DMS153 treated with DMSO at 0.1 percent for 48 hours (cell line): ENCODE results near the gene EEF1AKMT2.
"Not testable (repeated sequence)": the region's sequence is repeated elsewhere in the genome, so short reads cannot be mapped to it uniquely, and the experiment has no call there.

ENCODE experiments used
- DNase-seq: peaks from one replicate; lab custom pipeline; 2025; ENCODE audit not compliant: unreplicated experiment; lab: John Stamatoyannopoulos, UW

The EEF1AKMT2 gene

DNA sequence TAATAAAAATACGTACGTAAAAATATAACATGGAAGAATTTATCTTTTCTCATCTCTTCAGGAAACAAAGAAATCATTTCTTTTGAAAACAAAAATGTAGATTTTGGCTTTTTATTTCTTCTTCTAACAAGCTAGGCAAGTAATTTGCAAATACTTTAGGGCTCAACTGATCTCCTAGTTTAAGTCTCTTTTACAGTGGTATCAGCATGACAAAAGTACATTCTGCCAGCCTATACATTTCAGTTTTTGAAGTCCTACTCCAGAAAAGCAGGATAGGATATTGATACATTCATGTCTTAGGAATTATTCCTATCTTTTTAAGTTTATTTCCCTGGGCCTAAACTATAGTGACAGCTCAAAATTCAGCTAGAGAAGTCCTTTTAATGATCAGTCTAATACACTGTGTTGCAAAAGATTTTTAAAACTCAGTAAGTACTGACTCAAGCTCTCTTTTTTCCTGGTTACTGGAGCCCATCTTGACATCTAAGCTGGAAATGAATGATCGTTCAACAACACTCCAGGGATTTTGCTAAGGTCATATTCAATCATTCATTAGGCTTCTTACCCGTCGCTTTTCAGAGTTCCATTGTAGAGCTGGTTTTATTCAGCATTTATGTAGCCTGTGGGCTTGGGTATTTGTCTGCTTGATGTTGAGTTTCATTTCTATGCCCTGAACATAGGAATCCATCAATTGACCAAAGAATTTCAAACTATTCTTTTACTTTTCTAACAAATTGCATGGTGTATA lies 35.4 kb downstream of the EEF1AKMT2 start:
- no peak for DNase-seq

DNA sequence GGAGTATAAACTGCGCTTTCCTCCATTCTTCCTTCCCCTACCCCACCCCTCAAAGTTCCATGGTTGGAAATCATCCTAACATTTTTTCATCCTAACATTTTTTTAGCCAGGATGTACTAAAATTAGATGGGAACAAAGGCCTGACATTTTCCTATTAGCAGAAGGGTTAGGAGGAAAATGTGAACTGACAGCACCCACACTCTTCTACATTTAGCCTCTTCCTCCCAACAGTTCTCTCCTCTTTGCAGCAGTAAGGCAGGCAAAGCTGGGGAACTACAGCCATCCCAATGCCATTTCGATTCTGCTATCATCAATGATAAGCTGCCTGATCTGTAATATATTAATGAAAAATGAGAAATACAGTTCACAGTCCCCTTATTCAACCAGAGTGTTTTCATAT lies 36.1 kb downstream of the EEF1AKMT2 start:
- DNase-seq = no peak

DNA sequence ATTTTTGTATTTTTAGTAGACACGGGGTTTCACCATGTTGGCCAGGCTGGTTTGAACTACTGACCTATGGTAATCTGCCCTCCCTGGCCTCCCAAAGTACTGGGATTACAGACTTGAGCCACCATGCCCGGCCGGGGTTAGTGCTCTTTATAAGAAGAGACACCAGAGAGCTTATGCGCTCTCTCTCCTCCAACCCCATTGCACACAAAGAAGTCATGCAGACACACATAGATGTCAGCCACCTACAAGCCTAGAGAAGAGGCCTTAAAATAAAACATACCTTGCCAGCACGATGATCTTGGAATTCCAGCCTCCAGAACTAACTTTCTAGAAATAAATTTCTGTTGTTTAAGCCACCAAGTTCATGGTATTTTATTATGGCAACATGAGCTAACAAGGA lies 37.5 kb downstream of the EEF1AKMT2 start:
- no peak for DNase-seq

DNA sequence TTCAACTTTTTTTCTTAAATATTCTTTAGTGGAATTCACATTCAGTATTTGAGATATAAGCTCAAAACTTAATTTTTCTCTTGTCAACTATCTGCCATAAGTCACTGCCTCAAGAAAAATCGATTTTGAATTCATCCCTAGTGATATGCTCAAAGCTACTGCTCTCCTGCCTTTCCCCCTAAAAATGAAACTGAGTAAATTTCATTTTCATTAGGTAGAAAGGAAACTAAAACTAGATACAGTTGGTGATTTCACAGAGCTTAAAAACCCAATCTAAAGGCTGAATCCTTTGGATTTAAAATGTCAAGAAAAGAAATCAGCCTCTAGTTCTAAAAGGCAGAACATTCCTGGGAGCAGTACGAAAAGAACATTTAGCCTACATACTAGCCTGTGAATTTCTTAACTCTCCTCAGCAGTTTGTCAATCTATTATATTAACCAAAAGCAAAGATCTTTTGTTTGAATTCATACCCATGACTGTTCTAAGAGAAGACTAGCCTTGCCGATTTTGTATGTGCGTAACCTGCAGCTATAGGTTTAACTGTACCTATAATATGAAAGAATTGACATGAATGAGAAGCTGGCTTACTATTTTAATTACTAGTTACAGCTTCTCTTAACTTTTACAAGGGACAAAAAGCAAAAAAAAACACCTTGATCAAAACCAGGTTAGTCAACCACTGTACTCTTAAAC lies 42.6 kb downstream of the EEF1AKMT2 start:
- DNase-seq = no peak

DNA sequence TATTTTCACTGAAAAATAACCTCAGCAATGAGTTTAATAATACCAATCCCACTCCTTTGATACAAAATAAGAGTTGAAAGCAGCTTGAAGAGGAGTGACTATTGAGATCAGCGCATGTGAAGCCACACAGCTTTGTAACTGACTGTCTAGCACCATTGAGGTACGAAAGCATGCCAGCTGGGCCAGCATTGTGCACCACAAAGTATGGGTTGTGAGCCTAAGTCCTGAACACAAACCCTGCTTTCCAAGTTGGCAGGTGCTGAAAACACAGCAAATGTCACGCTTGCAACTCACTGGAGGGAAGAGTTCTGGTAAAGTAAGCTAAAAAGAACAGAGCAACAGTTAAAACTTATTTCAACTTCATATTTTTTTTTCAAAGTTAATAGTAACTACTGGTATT lies 43.5 kb downstream of the EEF1AKMT2 start:
- no peak for DNase-seq

DNA sequence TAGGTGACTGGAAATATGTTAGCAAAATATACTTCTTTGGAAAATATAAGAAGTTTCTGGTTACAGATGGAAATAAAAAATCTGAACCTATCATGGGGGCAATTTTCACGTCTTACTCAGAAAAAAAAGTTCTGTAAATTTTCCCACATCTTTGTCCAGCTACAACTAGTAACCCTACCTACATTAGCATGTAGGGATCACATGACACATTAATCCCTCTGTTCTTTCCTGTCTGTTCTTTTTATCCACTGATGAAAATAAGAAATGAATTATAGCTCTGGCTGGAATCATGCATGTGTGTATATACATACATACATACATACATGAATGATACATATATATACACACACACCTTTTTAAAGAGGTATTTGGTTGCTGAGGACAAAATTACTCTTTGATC lies 43.9 kb downstream of the EEF1AKMT2 start:
- no peak for DNase-seq

DNA sequence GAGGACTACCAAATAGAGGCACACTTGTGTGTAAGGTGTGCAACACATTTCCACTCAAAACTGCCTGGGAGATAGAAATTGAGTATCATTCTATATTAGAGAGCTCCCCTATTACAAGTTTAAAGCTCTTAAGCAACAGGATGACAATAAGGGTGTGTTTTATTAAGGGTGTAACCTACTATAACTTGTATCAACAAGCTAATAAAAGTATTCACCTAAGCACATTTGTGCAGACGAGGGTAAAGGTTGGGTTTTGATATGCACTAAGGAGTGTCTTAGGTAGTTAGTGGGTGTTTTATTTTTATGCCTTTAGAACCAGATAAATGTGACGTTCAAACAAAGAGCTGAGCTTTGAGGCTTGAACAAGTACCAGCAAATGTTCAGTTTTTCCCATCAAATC lies 44.7 kb downstream of the EEF1AKMT2 start:
- DNase-seq = no peak

DNA sequence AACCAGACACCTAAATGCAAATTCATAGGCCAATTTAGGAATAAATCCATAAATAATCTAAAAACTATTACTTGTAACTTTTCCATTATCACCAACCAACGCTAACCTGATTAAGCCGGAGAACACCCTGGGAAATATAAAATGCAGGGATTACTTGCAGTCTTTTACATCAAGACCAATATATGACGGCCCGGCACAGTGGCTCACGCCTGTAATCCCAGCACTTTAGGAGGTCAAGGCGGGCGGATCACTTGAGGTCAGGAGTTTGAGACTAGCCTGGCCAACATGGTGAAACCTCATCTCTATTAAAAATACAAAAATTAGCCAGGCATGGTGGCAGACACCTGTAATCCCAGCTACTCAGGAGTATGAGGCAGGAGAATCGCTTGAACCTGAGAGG lies 45.2 kb downstream of the EEF1AKMT2 start:
- DNase-seq = not testable (repeated sequence)

DNA sequence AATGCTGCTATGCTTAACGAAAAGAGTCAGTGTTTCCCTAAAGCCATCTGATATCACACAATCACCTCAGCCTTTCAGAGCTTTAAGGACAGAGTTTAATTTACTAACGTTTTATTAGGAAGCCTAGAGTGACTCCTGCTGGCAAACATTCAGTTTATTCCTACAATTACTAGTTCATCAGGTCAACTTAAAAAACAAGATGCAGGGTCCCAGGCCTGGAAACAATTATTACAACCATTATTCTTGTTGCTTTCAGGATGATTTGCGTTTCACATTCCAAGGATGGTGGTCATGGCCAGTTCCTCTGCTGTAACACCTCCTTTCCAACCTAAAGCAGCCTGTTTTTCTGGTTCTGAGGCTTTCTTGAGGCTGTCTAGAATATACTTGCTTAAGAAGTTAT lies 46.0 kb downstream of the EEF1AKMT2 start:
- DNase-seq = peak; percentile 28

DNA sequence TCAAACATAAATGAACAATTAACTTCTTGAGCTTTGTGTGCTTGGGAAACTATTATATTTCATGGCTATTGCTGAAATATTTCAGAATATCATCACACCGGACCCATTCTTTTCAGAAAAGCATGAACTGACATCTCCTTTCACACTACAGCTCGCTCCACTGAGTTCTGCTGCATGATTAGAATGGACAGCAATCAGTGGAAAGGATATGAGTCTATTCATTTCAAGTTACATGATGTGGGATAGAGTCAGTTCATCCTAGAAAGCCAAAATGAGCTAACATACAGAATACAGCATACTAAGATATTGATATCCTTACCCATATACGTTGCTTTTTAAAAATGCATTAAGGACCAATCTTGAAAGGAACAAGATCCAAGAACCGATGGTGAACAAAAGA lies 46.4 kb downstream of the EEF1AKMT2 start:
- DNase-seq = no peak

DNA sequence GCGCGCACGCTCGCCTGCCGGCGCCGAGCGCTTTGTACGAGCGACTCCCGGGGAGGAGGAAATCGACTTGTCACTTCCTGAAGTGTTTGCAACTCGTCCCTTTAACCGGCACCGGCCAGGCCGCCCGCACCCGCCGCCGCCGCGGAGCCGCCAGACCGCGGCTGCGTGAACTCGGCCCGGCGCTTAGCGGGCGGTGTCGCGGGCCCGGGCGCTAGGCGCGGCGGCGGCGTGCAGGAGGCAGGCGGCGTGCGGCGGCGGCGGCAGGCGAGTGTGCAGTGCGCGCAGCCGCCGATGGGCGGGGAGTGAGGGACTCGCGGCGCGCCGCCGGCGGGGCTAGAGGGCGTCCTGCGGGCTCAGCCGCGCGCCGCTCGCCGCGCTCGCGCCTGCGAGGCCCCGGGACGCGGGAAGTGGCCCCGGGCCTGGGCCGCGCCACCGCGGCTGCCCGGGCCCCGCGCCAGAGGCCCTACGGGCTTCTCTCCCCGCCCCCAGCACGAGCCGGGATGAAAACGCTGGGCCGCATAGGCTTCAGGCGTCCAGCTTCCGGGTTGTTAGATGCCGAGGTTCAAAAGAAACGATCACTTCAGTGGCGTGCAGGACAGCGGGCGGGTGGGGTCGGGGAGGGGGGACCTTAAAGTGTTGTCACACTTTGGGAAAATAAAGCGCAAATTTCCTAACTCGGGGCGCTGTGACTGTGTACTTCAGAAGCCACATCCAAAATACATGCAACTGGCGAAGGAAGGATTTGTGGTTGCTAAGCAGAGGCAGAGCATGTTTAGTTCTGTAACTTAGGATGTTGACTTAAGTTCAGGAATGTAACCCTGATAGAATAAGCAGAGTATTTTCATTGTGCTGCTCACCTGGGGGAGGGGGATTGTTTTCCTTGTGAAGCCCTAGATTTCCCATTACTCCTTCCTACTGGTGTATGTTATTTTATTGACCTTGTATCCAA lies 47.3 kb downstream of the EEF1AKMT2 start, which contains the start of gene FAM53B:
FAM53B (minus strand) TSS at position 277 of the 949 bp plus-strand sequence. CDS start 37,665 bp downstream, outside the sequence.
- peak; percentile 59 for DNase-seq

DNA sequence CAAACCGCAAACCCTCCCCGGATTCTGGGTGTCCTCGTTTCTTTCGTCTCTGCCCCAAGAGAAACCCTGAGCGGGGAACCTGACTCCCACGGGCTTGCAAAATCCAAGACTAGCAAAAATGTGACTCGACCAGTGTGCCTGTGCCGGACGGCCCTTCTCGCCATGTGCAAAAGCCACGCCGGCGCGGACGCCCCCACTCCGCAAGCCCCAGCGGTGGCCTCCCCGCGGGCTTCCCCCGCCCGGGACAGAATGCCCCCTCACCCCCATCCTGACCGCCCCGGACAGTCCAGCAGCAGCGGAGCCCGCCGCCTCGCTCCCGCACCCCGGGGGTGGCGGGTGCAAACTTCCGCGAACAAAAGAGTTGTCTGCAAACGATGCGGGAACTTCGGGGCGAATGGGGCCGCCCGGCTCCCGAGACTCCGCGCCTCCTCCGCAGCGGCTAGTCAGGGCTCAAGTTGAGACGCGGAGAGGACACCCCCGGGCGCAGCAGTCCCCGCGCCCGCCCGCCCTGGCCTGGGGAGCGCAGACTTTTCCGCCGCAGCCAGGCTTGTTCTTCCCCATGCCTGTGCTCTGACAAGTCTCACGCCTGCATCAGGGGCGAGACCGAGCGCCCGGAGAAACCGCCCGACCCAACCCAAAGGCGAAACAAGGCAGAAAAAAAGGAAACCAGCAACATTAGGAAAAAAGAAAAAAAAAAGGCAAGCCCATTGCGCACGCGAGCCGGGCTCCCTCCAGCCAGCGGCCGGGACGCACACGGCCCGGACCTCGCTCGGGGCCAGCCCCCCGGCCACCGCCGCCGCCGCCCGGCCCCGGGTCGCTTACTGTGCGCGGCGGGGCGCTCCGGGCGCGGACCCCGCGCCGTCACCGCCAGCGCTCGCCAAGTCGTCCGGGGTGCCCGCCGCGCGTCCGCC lies 48.2 kb downstream of the EEF1AKMT2 start:
- DNase-seq = no peak

DNA sequence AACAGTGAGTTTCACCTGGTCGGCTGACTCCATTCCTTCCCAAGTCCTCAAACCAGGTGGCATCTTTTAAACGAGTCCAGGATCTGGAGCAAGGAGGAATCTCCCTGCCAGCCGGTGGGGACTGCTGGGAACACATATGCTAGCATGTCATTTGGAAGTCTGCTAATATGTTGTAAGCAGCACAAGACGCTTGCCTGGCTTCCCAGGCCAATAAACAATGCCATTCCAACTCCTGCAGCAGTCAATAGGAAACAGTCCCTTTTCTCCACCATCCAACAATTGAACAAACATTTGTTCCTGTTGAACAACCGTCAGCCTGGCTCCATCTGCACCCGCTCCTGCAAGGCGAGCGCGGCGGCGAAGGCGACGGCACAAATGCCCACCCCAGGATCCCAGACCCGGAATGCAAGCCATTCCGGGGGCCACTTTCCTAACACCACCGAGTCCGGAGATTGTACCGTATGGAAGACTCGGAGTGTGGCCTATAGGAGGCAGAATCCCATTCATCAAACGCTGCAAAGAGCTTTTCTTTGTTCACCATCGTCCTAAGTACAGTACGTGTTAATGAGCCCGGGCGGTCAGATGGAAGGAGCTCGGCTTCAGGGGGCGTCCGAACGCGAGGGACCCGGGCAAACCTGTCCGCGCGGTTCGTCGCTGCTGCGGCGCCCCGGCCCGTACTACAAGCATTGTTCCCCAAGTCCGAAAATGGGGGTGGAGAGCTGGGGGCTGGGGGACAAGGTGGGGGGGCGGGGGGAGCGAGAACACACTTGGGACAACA lies 49.1 kb downstream of the EEF1AKMT2 start:
- peak; percentile 47 for DNase-seq

DNA sequence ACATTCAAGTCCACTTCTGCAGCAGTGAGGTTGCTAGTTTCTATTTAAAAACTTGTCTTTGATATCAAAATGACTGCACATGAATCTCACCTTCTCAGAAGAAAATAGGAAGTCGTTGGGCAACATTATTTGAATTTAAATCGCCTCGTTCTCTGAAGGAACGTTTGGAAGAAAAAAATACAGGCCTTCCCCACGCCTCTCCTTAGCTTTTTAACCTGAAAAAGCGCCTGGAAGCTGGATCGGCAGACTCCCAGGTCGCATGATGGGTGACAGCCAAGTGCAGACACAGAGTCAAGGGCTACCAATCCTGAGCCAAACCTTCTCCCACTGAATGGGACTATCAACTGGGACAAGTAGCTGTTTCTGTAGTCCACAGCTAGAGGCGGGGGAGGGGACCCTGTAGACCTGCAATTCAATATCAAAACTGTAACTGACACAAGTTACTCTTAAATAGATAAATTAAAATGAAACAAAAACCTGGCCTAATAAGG lies 49.7 kb downstream of the EEF1AKMT2 start:
- DNase-seq = peak; percentile 47

DNA sequence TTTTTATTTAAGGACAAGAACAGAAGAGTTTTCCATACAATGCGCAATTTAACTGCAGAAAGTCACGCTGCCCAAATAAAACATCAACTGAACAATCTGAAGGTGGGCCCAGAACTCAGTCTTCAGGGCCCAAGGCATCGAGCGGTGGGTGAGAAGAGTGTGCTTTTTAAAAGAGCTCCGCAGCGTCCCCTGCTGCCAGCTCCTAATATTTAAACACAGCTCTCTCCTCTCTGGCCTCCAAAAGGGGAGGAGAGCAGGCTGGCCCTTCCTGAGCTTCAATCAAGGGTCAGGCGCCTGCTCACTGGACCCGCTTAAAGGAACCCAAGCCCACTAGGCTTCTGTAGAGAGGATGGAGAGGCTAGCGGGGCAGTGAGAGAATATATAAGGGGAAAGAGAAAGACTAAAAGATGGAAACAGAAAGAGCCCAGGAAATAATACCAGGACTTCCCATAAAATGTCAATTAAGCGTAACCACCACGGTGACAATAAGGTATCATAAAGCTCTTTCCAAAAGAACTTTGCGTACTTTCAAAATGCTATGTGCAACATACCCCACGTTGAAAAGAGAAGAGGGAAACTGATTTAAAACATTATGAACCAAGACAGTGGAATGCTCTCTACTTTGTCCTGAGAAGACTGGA lies 50.3 kb downstream of the EEF1AKMT2 start:
- peak; percentile 77 for DNase-seq

DNA sequence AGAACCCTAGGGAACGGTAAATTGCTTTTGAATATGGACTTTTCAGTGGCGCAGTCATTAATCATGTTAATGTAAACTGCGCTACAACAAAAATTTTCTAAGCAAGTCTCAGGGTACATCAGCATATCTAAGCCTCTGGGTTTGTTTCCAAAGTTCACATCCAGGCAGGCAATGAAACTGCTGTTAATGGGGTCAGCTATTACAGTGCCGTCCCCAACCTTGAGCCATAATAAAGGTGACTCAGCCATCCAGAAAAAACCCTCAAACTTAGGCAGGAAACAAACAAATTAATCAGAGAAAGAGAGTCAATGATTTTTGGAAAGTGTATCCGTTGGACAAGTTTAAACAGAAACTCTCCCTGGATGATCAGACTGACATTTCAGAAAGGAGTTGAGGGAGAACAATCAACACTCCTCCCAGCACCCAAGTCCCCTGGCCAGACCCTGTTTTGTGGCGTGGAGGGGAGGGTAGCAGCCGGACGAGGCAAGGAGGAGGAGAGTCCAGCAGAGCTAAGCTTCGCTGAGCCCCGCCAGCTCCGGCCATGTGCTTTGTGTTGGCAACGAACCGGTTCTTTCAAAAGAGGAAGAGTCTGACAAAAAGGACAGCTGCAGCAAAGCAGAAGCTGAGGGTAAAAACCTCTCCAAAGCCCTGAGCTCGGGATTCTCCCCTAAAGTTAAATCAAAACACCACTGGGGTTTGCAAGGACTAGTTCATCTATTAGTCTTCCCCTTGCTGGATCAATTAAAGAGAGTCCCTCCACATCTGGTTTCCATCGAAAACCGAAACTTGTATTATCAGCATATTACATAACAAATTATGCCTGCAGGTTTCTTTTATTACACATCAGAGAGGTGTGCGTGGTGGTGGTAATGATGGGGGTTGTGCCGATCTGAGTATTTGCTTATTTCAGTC lies 51.1 kb downstream of the EEF1AKMT2 start:
- no peak for DNase-seq

DNA sequence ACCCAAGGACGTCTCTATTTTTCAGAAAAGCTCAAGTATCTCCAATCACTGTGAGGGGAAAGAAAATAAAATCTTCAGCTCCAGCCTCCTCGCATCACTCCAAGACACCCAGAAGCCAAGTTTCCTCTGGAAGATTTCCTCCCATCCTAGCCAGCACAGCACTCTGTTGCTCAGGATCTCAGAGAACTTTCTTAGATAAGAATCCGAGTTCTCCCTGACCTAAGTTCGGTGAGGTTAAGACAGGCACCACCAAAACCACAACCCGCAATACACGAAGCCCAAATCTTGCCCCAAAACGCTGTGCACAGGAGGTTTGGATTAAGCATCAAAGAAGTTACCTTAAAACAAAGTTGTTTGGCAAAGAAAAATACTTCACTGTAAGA lies 51.7 kb downstream of the EEF1AKMT2 start:
- DNase-seq = no peak
